GM19193 (cell line): ENCODE results near the gene ENDOV.

Source experiments
- POLR2A ChIP-seq: IDR thresholded peaks from 4 replicates; pipeline ENCODE4 v1.6.1; 2011; ENCODE audit not compliant: insufficient read depth, insufficient read length; ENCODE audit errors: extremely low read depth

ENDOV gene

GRCh38 chr17:80485846-80486245, 70.9 kb downstream of the ENDOV start:
- no peak for TF ChIP-seq POLR2A

- TF ChIP-seq POLR2A: no peak
Measured at GRCh38 chr17:80486692-80487091, 71.7 kb downstream of the ENDOV start.

GRCh38 chr17:80487511-80487910, 72.5 kb downstream of the ENDOV start:
- no peak for TF ChIP-seq POLR2A
